ENCODE results near the gene ZNF679.

- TF ChIP-seq, protein P1, sequence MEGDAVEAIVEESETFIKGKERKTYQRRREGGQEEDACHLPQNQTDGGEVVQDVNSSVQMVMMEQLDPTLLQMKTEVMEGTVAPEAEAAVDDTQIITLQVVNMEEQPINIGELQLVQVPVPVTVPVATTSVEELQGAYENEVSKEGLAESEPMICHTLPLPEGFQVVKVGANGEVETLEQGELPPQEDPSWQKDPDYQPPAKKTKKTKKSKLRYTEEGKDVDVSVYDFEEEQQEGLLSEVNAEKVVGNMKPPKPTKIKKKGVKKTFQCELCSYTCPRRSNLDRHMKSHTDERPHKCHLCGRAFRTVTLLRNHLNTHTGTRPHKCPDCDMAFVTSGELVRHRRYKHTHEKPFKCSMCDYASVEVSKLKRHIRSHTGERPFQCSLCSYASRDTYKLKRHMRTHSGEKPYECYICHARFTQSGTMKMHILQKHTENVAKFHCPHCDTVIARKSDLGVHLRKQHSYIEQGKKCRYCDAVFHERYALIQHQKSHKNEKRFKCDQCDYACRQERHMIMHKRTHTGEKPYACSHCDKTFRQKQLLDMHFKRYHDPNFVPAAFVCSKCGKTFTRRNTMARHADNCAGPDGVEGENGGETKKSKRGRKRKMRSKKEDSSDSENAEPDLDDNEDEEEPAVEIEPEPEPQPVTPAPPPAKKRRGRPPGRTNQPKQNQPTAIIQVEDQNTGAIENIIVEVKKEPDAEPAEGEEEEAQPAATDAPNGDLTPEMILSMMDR (IDR thresholded peaks at IDR 0.05; ENCODE audit: insufficient read depth, low read length), result no peak
- TF ChIP-seq GABPA (IDR thresholded peaks at IDR 0.05; ENCODE audit: low read depth) (no peak), POLR2AphosphoS5 (IDR thresholded peaks at IDR 0.05; ENCODE audit: low read depth) (no peak)
- TF ChIP-seq, protein P2, sequence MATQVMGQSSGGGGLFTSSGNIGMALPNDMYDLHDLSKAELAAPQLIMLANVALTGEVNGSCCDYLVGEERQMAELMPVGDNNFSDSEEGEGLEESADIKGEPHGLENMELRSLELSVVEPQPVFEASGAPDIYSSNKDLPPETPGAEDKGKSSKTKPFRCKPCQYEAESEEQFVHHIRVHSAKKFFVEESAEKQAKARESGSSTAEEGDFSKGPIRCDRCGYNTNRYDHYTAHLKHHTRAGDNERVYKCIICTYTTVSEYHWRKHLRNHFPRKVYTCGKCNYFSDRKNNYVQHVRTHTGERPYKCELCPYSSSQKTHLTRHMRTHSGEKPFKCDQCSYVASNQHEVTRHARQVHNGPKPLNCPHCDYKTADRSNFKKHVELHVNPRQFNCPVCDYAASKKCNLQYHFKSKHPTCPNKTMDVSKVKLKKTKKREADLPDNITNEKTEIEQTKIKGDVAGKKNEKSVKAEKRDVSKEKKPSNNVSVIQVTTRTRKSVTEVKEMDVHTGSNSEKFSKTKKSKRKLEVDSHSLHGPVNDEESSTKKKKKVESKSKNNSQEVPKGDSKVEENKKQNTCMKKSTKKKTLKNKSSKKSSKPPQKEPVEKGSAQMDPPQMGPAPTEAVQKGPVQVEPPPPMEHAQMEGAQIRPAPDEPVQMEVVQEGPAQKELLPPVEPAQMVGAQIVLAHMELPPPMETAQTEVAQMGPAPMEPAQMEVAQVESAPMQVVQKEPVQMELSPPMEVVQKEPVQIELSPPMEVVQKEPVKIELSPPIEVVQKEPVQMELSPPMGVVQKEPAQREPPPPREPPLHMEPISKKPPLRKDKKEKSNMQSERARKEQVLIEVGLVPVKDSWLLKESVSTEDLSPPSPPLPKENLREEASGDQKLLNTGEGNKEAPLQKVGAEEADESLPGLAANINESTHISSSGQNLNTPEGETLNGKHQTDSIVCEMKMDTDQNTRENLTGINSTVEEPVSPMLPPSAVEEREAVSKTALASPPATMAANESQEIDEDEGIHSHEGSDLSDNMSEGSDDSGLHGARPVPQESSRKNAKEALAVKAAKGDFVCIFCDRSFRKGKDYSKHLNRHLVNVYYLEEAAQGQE (IDR thresholded peaks at IDR 0.05; ENCODE audit: insufficient replicate concordance, low read depth), result no peak
Observed at GRCh38 chr7:64308016-64308270, 79.7 kb downstream of the ZNF679 start.
